HEK293 (cell line): ENCODE data around the gene MRPS27.

ENCODE experiments used
- CTCF ChIA-PET: fragments of 350-600 bp; formaldehyde crosslinking; extraction: SDS; loops from one replicate; lab custom pipeline; 2021; ENCODE audit warnings: antibody characterized with exemption; lab: Yijun Ruan, JAX
- POLR2A ChIA-PET: fragments of 300-600 bp; formaldehyde crosslinking; extraction: SDS; loops from one replicate; lab custom pipeline; 2020; ENCODE audit warnings: antibody characterized with exemption, inconsistent platforms; lab: Yijun Ruan, JAX
- H3K27ac ChIP-seq: fragments of 200-500 bp; sonication (Bioruptor generic); 2 replicates; pipeline ENCODE4 v1.5.1; 2014; ENCODE audit warnings: low read depth, low read length, control low read depth, inconsistent platforms; ENCODE audit errors: extremely low read depth
- H3K36me3 ChIP-seq, 2 experiments: fragments of 200-500 bp in 1 of 2; sonication (Bioruptor generic) in 1 of 2; 1 replicate in 1 of 2; 2 replicates in 1 of 2; pipeline ENCODE4 v1.5.1; 2014 to 2017; ENCODE audit warnings: inconsistent platforms in 2 of 2, low read length in 2 of 2; ENCODE audit not compliant: control insufficient read depth in 2 of 2, insufficient read depth in 1 of 2
- H3K4me1 ChIP-seq: fragments of 200-500 bp; sonication (Bioruptor generic); 2 replicates; pipeline ENCODE4 v1.5.1; 2014; ENCODE audit warnings: mild to moderate bottlenecking, low read length, inconsistent platforms; ENCODE audit not compliant: control insufficient read depth, insufficient read depth
- H3K4me3 ChIP-seq: 2 replicates; pipeline ENCODE4 v1.5.1; 2011; ENCODE audit warnings: low read depth, mild to moderate bottlenecking, control low read depth, low read length, moderate library complexity
- H3K9me3 ChIP-seq: fragments of 200-500 bp; sonication (Bioruptor generic); 2 replicates; pipeline ENCODE4 v1.5.1; 2014; ENCODE audit warnings: low read depth, low read length, inconsistent platforms; ENCODE audit not compliant: control insufficient read depth, insufficient read depth
- BCL6B ChIP-seq: fragments of 450-650 bp; formaldehyde crosslinking; IDR thresholded peaks from 2 replicates; pipeline ENCODE4 v1.5.1; 2017; ENCODE audit warnings: missing biosample characterization, missing genetic modification characterization
- FEZF1 ChIP-seq: fragments of 450-650 bp; formaldehyde crosslinking; IDR thresholded peaks from 2 replicates; pipeline ENCODE4 v1.5.1; 2016; ENCODE audit warnings: missing biosample characterization, missing genetic modification characterization
- GLI2 ChIP-seq: fragments of 450-650 bp; formaldehyde crosslinking; IDR thresholded peaks from 2 replicates; pipeline ENCODE4; 2017; ENCODE audit warnings: missing biosample characterization, missing genetic modification characterization, low read depth, borderline replicate concordance
- GLIS1 ChIP-seq: fragments of 450-650 bp; formaldehyde crosslinking; IDR thresholded peaks from 2 replicates; pipeline ENCODE4 v1.5.1; 2016; ENCODE audit warnings: missing biosample characterization, missing genetic modification characterization
- KLF9 ChIP-seq: fragments of 450-650 bp; formaldehyde crosslinking; IDR thresholded peaks from 2 replicates; pipeline ENCODE4 v1.5.1; 2016; ENCODE audit warnings: missing biosample characterization, missing genetic modification characterization, low read depth
- PBX3 ChIP-seq: sonication (generic); formaldehyde crosslinking; IDR thresholded peaks from 2 replicates; pipeline ENCODE4 v1.8.1; 2022; ENCODE audit warnings: mild to moderate bottlenecking, moderate library complexity, missing genetic modification reagents
- SALL2 ChIP-seq: fragments of 450-650 bp; formaldehyde crosslinking; IDR thresholded peaks from 2 replicates; pipeline ENCODE4 v1.5.0; 2017; ENCODE audit warnings: missing biosample characterization, mild to moderate bottlenecking, missing genetic modification characterization, borderline replicate concordance
- TSHZ1 ChIP-seq: fragments of 450-650 bp; formaldehyde crosslinking; IDR thresholded peaks from 2 replicates; pipeline ENCODE4 v1.5.1; 2016; ENCODE audit warnings: missing biosample characterization, missing genetic modification characterization, borderline replicate concordance
- ZBTB10 ChIP-seq: fragments of 450-650 bp; formaldehyde crosslinking; IDR thresholded peaks from 2 replicates; pipeline ENCODE4 v1.5.1; 2016; ENCODE audit warnings: missing biosample characterization, missing genetic modification characterization
- ZBTB6 ChIP-seq: fragments of 450-650 bp; formaldehyde crosslinking; IDR thresholded peaks from 2 replicates; pipeline ENCODE4 v1.5.1; 2017; ENCODE audit warnings: missing biosample characterization, missing genetic modification characterization
- ZFP41 ChIP-seq: fragments of 450-650 bp; formaldehyde crosslinking; IDR thresholded peaks from 2 replicates; pipeline ENCODE4 v1.5.1; 2016; ENCODE audit warnings: missing biosample characterization, missing genetic modification characterization, borderline replicate concordance
- ZNF10 ChIP-seq: fragments of 450-650 bp; formaldehyde crosslinking; IDR thresholded peaks from 2 replicates; pipeline ENCODE4 v1.5.1; 2017; ENCODE audit warnings: missing biosample characterization, missing genetic modification characterization
- ZNF146 ChIP-seq: fragments of 450-650 bp; formaldehyde crosslinking; IDR thresholded peaks from 2 replicates; pipeline ENCODE4 v1.5.1; 2016; ENCODE audit warnings: missing biosample characterization, missing genetic modification characterization
- ZNF169 ChIP-seq: fragments of 450-650 bp; formaldehyde crosslinking; IDR thresholded peaks from 2 replicates; pipeline ENCODE4 v1.5.1; 2016; ENCODE audit warnings: missing biosample characterization, missing genetic modification characterization
- ZNF19 ChIP-seq: fragments of 450-650 bp; formaldehyde crosslinking; IDR thresholded peaks from 2 replicates; pipeline ENCODE4; 2016; ENCODE audit warnings: missing biosample characterization, missing genetic modification characterization, low read depth
- ZNF223 ChIP-seq: fragments of 450-650 bp; formaldehyde crosslinking; IDR thresholded peaks from 2 replicates; pipeline ENCODE4 v1.5.1; 2016; ENCODE audit warnings: missing biosample characterization, missing genetic modification characterization
- ZNF311 ChIP-seq: fragments of 450-650 bp; formaldehyde crosslinking; IDR thresholded peaks from 2 replicates; pipeline ENCODE4 v1.5.1; 2017; ENCODE audit warnings: missing biosample characterization, missing genetic modification characterization, borderline replicate concordance
- ZNF341 ChIP-seq: fragments of 450-650 bp; formaldehyde crosslinking; IDR thresholded peaks from 2 replicates; pipeline ENCODE4; 2016; ENCODE audit warnings: low read depth, missing biosample characterization, missing genetic modification characterization
- ZNF473 ChIP-seq: fragments of 450-650 bp; formaldehyde crosslinking; IDR thresholded peaks from 2 replicates; pipeline ENCODE4 v1.5.1; 2017; ENCODE audit warnings: missing biosample characterization, missing genetic modification characterization
- ZNF664 ChIP-seq: fragments of 450-650 bp; formaldehyde crosslinking; IDR thresholded peaks from 2 replicates; pipeline ENCODE4 v1.5.1; 2016; ENCODE audit warnings: missing biosample characterization, missing genetic modification characterization

Gene MRPS27

GRCh38 chr5:72223371-72223770, 96.7 kb downstream of the MRPS27 start:
- POLR2A ChIA-PET, result no interaction called here
- no peaks in the 10 kb centered on the region for H3K4me1 ChIP-seq
- TF ChIP-seq ZNF10 (tag by site-specific recombination) (no peak), GLI2 (tag by site-specific recombination) (no peak), ZNF473 (no peak), ZNF341 (tag by site-specific recombination) (no peak), SALL2 (tag by site-specific recombination) (no peak), ZBTB6 (no peak), GLIS1 (tag by site-specific recombination) (no peak), BCL6B (no peak), ZFP41 (tag by site-specific recombination) (no peak), ZNF146 (tag by site-specific recombination) (no peak), ZBTB10 (no peak), PBX3 (CRISPR knock-in tag) (no peak), TSHZ1 (no peak), ZNF169 (tag by site-specific recombination) (no peak), ZNF223 (tag by site-specific recombination) (no peak), KLF9 (tag by site-specific recombination) (no peak), FEZF1 (tag by site-specific recombination) (no peak), ZNF311 (no peak), ZNF664 (tag by site-specific recombination) (no peak), ZNF19 (tag by site-specific recombination) (no peak)
- no peak overlapping the region for H3K27ac ChIP-seq
- CTCF ChIA-PET, result no interaction called here
- H3K36me3 ChIP-seq, result peaks cover 13 to 94% of the 10 kb centered on the region in 2 experiments
- no peak overlapping the region for H3K4me3 ChIP-seq
- no peaks in the 10 kb centered on the region for H3K9me3 ChIP-seq
